GM19193 (cell line): ENCODE measurements around the gene KIF3A.
A peak's percentile ranks its signal among the peaks of the same experiment; 100 is the strongest.

ENCODE experiments used
- POLR2A ChIP-seq: IDR thresholded peaks from 4 replicates; pipeline ENCODE4 v1.6.1; 2011; ENCODE audit not compliant: insufficient read depth, insufficient read length; ENCODE audit errors: extremely low read depth

Gene KIF3A

DNA sequence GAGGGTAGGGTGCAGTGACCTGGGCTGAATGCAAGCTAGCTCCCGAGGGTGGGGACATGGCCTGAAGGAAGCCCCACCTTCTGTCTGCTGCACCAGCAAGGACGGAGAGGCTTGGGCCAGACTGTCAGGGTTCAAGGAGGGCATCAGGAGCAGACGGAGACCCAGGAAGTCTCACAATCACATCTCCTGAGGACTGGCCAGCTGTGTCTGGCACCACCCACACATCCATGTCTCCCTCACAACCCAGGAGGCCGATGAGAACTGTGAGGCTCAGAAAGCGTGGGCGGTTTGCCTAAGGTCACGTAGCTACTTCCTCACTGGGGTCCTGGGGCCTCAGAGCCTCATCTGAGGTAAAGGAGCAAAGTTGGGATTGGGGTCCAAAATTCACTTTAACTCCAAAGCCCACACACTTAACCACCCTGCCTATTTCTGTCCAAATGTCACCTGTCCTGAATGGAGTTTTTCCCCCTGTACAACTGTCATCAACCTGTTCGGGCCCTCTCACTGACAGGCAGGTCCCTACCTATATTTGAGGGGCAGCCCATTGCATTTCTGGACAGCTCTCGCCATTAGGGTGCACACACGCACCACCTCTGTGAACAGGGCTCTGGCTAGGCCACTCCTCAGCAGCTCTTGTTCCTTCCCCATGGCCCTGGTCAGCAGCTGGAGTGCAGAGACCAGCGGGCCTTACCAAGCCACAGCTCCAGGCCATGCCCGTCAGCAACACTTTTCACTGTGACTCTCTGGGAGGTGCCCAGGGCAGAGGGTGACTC is 75.9 kb downstream of the KIF3A start:
- TF ChIP-seq POLR2A: no peak

DNA sequence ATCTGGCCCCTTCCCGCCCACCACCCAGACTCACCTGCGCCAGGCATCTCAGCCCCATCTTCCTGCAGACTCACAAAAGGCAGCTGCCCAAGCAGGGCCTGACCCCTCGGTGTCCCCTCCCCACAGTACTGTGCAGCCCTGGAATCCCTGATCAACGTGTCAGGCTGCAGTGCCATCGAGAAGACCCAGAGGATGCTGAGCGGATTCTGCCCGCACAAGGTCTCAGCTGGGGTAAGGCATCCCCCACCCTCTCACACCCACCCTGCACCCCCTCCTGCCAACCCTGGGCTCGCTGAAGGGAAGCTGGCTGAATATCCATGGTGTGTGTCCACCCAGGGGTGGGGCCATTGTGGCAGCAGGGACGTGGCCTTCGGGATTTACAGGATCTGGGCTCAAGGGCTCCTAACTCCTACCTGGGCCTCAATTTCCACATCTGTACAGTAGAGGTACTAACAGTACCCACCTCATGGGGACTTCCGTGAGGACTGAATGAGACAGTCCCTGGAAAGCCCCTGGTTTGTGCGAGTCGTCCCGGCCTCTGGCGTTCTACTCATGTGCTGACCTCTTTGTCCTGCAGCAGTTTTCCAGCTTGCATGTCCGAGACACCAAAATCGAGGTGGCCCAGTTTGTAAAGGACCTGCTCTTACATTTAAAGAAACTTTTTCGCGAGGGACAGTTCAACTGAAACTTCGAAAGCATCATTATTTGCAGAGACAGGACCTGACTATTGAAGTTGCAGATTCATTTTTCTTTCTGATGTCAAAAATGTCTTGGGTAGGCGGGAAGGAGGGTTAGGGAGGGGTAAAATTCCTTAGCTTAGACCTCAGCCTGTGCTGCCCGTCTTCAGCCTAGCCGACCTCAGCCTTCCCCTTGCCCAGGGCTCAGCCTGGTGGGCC is 77.5 kb downstream of the KIF3A start:
- TF ChIP-seq POLR2A: peak; percentile 7

DNA sequence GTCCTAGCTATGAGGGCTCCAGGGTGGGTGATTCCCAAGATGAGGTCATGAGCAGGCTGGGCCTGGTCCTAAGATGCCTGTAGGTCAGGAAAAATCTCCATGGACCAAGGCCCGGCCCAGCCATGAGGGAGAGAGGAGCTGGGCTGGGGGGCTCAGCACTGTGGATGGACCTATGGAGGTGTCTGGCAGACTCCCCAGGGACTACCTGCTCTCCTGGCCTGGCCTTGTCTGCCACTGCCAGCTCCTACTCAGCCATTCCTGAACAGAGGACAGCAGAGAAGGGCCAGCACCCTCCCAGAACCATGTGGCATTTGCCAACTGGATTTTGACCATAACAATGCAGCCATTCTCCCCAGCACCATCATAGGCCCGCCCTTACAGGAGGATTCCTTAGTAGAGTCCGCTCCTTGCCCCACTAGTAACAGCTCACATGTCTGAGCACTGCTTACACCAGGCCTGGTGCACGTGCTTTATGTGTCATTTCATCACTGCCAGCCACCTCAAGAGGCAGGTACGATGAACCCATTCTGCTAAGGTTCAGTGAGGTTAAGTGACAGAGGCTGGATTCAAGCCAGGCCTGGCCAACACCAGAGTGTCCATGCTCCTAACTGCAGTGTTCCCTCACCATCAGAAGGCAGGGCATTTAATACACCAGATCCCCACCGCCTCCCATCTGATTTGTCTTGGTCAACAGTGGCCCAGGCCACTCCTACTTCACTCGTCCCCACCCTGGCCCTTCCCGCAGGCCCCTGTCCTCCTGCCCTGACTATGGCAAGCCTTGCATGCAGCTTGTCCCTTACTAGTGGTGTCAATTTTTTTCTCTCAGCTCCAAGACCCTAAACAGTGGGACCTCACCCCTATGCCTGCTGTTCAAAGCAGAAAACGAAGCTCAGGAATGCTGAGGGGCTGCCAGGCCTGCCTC is 78.7 kb downstream of the KIF3A start:
- no peak for TF ChIP-seq POLR2A

DNA sequence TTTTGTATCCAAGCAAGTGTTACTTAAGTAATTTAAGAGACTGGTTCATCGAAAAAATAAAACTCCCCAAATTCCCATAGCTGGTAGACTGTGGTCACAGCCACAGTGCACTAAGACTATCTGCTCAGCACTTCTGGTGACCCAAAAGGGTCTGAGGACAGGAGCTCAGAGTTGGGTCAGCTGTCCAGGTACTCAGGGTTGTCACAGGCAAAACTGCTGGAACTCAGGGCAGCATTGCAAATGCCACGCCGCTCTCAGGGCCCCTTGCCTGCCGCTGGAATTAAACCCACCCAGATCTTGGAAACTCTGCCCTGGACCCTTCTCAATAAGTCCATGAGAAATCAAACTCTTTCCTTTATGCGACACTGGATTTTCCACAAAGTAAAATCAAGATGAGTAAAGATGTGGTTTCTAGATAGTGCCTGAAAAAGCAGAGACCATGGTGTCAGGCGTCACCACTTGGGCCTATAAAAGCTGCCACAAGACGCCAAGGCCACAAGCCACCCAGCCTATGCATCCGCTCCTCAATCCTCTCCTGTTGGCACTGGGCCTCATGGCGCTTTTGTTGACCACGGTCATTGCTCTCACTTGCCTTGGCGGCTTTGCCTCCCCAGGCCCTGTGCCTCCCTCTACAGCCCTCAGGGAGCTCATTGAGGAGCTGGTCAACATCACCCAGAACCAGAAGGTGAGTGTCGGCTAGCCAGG is 79.5 kb downstream of the KIF3A start, which contains the start of gene IL13:
IL13 (plus strand) TSS at position 498 of the 705 bp plus-strand sequence; CDS start at position 512, 14 bp downstream.
- no peak for TF ChIP-seq POLR2A

DNA sequence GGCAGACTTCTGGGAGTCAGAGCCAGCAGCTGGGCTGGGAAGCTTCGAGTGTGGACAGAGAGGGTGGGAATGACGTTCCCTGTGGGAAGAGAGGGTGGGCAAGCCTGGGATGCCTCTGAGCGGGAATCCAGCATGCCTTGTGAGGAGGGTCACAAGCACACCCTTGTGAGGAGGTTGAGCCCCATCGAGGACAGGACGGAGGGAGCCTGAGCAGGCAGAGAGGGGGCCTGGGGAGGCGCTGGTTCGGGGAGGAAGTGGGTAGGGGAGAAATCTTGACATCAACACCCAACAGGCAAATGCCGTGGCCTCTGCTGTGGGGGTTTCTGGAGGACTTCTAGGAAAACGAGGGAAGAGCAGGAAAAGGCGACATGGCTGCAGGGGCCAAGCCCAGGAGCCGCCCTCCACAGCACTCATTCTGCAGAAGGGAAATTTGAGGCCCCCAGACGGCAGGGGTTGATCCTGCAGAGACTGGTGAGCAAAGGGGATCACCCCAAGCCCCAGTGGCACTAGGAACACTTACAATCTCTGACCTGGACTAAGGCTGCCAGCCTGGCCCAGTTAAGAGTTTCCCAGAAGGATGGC is 80.5 kb downstream of the KIF3A start:
- TF ChIP-seq POLR2A: no peak

DNA sequence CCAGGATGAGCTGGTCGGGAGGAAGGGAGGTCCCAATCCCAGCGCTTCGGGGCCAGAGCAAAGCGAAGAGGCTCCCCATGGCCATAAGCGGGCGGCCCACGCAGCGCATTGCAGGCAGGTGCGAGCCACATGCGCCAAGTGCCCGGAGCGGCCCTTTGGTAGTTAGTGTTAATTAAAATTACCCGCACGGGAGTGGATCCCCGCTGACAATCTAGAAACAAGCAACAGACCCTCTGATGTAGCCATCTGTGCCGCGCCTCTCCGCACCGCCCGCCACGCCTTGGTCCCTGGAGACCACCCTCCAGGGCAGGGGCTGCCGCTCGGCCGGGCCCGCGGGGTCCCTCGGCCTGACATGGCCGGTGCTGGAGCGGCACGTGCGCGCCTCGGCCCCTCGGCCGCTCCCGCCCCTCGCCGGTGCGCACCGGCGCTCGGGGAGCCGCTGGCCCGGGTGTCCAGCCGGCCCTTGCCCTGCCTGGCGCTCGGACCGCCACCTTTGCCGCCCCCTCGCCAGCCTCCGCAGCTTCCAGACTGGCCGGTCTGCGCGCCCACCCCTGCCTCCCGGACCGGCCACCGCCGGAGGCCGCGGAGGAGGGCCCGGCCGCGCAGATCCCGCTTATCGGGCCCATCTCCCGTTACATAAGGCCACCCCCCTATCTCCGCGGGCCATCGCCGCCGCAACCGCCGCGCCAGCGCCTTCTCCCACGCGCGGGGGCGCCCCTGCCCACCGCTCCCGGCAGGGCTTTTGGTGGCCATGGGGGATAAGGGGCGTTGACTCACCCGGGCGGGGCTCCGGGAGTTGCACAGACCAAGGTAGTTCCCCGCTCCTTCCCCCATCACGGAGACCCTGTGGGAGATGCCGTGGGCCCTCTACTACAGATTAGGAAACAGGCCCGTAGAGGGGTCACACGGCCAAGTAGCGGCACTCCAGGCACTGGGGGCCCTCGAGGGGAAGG is 81.2 kb downstream of the KIF3A start:
- no peak for TF ChIP-seq POLR2A

DNA sequence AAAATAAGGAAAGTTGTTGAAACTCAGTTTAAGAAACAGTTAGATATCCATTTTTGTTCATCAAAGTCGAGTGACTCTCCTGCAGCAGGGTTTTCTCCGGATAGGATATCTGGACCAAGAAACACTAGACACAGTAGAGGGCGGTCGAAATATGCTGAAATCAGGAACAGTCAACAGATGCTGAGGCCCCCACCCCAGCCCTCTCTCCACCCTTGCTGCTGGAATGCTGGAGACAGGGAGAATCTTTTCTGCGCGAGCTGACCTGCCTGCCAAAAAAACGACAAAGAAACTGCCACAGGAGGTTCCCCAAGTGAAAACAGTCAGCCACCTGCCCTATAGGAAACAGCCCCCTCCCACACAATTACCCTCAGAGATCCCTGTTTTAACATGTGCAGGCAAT is 83.6 kb downstream of the KIF3A start:
- TF ChIP-seq POLR2A: no peak

DNA sequence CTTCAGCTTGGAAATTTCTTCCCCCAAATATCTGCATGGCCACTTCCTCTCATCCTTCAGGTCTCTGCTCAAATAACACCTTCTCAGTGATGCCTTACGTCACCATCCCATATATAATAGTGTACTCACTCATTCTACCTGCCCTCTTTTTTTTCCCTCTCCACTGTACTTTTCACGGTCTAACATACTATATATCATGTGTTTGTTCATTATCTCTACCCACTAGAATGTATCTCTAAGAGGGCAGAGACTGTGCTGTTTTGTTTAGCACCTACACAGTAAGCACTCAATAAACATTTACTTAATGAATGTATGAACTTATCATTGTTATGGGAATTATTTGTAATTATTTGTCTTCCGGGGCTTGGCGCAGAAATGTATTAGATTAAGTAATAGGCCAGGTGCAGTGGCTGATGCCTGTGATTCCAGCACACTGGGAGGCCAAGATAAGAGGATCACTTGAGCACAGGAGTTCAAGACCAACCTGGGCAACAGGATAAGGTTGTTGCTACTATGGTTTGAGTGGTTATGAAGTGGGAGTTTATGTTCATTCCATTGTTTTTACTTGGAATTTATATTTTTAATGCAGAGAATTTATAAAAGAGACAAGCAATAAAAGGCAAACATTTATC is 85.4 kb downstream of the KIF3A start:
- no peak for TF ChIP-seq POLR2A

DNA sequence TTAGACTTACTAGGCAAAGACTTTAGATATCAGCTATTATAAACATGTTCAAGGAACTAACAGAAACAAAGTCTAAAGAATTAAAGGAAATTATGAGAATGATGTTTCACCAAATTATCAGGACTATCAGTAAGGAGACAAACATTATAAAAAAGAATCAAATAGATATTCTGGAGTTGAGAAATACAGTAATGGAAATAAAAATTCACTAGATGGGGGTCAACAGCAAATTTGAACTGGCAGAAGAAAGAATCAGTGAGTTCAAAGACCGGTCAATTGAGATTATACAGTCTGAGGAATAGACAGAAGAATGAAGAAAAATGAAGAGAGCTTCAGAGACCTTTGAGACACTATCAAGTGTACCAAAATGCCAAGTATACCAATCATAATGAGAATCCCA is 89.0 kb downstream of the KIF3A start:
- TF ChIP-seq POLR2A: no peak

DNA sequence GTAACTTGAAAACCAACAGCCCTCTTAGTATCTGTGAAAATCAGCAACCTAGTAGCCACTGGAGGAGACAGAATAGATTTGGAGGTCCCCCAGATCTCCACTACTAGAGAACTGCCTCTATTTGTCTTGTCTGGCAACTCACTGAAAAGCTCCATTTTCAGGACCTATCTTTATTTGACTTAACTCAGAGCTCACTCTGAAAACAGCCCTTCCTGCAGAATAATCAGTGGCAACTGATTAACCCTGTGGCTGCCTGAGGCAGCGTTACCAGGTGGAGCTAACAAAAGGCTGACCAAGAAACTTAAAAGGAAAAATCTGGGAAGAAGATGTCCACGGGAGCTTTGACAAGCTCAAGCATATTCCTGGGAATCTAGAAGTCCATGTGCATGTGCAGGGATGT is 89.9 kb downstream of the KIF3A start:
- no peak for TF ChIP-seq POLR2A

DNA sequence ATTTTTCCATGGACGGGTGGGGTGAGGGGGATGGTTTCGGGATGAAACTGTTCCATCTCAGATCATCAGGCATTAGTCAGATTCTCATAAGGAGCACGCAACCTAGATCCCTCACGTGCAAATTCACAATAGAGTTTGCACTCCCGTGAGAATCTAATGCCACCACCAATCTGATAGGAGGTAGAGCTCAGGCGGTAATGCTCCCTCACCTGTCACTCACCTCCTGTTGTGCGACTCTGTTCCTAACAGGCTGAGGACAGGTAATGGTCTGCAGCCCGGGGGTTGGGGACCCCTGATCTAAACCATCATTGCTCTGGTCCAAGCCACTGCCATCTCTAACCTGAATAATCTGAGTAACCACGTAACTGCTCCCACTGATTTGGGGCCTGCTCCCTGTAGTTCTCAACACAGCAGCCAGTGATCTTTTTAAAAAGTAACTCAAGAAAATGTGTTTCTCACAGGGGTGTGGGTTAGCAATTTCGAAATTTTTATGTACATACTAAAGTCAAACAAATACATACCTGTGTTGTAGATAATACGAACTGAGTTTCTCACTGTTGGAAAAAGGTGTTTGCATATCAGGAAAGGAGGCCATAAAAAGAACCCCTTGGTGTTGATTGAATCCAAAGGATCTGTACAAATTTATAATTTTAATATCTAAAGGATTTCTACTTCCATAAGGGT is 90.6 kb downstream of the KIF3A start:
- no peak for TF ChIP-seq POLR2A

DNA sequence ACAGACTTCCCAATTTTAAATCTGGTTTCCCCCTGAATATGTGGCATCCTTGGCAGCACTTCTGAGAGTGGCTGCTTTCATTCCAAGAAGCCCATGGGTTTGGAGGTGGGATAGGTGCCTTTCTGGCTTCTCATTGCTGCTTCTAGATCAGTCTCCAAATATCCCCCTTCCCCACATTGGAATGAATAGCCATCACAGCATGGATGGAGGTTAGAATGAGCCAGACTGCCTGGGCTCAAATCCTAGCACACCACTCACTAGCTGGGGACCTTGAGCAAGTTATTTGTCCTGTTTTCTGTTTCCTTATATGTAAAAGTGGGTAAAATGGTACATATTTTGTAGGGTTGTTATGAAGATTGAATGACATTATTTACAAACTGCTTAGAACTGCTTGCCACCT is 93.2 kb downstream of the KIF3A start:
- TF ChIP-seq POLR2A: no peak
